GM19452 (cell line): ENCODE measurements around the gene GSG1L2.

Experiments
- ATAC-seq: cut with Tn5 transposase; IDR thresholded peaks from one replicate; pipeline ENCODE4 v1.9.1; 2021; ENCODE audit not compliant: unreplicated experiment

Gene GSG1L2

DNA sequence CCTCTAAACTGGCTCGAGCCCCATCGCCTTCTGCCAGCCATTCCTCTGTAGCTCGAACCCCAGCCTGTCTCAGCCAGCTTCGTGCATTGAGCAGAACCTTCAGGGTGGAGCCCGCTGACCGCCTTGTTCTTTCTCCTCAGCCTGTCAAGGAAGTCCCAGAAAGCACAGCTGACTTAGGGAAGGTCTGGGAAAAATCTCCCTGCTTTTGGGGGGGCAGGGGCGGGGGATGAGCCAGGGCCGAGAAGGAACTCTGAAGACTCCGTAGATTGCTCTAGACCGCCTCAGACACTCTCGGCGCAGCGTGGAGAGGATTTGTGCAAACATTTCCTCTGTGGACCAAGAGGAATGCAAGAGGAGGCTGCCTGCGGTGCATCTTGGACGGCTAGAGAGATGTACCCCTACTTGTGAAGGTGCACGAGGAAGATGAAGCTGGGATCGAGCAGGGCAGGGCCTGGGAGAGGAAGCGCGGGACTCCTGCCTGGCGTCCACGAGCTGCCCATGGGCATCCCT, 3.8 kb upstream of the GSG1L2 start, which contains the start of gene GLP2R:
Gene GLP2R (plus strand): TSS at position 284 of the 510 bp plus-strand sequence. CDS start 140 bp downstream, at position 424.
- no peak for ATAC-seq

DNA sequence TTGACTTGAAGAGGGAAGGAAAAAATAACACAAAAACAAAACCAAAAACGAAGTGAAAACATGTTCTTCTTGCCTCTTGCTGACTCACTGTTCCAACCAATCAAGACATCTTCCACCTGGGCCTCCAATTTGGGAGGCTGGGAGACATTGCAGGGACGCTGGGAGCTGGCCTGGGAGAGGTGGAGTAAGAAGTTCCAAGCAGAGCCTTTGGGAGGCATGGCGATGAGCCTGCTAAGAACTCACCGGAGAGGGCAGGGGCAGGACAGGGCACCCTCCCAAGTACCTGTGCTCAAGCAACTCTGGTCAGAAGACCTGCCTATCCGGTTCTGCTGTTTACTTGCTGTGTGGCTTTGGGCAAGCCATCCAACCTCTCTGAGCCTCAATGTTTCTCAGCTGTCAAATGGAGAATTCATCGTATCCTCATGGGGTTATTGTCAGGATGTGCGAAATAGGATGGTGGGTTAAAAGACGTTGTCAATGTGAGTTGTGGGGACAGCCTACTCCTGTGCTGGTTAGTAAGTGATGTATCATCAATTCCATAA, 3.0 kb upstream of the GSG1L2 start:
- no peak for ATAC-seq

DNA sequence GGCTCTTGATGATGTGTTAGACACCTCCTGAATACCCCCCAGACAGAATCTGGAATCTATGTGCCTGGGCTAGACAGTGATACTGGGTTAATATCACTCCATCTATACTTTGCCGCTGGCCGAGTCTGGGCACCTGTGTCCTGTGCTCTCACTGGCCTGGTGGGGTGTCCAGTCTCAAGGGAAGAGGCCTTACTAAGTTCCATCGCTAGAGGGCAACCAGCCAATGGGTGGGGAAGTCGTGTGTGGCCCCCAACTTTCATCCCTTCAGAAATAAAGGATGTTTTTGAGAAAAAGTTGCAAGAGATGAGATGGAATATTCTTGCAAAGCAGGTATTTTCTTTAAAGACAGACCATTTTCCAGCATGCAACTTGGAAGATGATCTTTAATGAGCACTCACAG, 2.2 kb upstream of the GSG1L2 start:
- no peak for ATAC-seq

DNA sequence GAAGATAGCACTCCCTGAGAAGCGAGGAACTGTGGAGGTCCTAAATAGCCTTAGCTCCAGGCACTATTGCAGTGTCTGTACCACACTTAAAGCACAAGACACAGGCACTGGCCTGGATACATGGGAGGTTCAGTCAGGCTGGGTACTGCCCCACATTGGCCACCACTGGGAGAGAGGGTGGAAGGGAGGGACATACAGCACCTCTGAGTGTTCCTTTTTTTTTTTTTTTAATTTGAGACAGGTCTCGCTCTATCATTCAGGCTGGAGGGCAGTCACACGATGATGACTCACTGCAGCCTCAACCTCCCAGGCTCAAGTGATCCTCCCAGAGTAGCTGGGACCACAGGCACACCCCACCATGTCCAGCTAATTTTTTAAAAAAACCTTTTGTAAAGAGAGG, 1.4 kb downstream of the GSG1L2 start:
- no peak for ATAC-seq

DNA sequence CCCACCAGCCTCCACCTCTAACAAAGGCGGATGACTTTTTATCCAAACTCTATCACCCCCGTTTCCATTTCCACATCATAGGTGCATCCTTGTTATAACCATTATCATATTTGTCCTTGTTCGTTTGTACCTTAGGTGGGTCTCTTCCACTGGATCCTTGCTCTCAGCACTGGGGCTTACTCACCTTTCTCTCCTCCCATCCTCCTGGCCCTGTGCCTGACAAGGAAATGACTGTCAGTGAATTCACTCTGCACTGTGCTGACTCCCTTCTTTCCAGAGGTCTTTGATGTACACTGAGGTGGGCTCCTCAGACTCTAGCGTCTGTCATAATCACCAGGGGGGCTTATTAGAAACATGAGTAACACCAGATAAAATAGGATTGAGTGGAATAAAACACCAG, 3.1 kb downstream of the GSG1L2 start:
- ATAC-seq: no peak

DNA sequence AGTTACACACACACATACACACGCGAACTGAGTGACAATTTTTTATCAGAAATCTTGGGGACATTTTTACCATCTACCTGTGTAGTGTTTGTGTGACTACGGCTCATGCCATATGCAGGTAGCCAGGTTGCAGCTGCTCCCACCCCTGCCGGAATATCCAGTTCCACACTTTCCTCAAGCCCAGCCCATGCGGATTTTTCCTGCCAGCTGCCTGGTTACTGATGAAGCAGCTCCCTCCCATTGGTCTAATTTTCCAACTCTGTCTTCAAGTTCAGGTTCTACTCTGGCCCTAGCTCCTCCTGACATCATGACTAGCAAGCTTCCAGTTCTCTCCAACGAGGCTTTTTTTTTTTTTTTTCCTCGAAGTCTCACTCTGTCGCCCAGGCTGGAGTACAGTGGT, 4.8 kb downstream of the GSG1L2 start:
- no peak for ATAC-seq

DNA sequence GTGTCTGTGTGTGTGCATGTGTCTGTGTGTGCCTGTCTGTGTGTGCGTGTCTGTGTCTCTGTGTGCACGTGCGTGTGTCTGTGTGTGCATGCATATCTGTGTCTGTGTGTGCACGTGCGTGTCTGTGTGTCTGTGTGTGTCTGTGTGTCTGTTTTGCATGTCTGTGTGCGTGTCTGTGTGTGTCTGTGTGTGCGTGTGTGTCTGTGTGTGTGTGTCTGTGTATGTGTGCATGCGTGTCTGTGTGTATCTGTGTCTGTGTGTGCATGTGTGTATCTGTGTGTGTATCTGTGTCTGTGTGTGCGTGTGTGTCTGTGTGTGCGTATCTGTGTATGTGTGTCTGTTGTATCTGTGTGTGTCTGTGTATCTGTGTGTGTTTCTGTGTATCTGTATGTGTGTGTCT, 5.4 kb downstream of the GSG1L2 start:
- no peak for ATAC-seq

DNA sequence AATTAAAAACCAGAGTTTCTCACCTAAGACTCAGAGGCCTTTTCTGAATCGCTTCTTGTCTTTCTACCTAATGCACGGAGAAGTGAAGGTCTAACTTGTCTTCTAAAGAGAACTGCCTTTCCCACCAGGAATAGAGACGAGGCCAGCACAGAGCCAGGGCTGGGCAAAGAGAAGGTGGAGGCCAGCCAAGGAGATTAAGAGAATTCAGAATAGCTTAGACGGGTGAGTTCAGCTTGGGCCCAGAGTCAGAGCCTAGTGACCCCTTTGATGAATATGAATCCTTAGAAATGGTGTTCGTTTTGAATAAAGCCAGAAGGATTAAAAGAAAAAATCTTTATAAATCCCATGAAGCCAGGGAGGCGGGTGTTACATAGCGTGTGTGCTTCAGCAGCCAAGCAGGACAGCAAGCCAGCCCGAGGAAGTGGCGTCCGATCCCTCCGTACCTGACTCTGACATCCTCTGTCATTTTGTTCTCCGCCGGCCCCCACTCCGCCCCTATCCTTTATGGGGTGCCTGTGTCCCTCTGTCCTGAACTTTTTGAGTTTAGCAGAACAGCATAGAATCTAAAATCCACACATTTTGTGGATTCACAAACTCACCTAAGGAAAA, 7.4 kb downstream of the GSG1L2 start:
- no peak for ATAC-seq

DNA sequence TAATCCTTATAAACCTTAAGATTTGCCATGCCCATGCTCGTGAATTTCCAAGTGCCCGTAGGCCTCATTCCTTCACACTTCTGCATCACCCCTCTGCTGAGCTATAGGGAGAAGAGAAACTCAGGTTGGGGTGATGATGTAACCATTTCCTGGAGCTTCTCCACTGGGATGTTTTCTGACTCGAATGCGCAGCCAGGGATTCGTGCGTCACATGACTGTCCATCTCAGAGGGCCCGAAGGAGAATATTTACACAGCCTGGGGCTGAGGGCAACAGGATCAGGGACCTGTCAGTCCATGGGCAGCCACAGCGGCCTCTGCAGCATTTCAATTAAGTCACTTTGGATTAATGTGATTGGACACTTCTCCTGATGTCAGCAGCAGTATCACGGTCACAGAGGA, 8.7 kb downstream of the GSG1L2 start:
- no peak for ATAC-seq

DNA sequence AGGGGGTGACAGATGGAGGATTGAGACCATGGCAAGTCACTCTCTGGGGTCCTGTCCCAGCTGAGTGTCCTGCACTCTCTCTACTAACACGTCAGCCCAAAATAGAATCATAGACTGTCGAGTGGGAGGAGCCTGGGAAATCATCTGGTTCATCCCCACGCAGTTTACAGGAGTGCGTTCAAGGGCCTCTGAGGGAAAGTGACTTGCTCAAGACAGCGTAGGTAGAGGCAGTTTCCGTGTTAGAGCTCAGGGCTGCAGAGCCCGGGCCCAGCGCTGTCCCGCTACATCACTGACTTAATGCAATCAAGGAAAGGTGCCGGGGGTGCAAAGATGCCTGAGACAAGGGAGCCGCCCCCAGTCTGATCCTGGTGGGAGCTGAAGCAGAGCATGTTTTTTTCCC, 10.3 kb downstream of the GSG1L2 start:
- no peak for ATAC-seq

DNA sequence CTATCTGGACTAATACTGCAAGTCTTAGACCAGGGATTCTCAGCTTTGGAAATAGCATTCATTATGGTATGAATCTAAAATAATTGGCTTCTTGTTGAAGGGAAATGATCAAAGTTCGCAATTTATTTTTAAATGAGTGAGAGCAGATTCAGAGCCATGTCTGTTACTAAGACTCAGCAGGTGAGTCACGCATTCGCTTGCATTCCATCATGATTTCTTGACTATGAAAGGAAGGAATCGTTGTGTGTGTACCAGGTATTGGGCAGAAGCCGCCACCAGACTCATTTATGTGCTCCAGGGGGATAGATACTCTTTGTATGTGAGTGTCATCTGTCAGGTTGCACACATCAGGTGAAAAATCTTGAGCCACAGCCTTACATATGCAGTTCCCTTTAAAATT, 10.8 kb downstream of the GSG1L2 start:
- no peak for ATAC-seq

DNA sequence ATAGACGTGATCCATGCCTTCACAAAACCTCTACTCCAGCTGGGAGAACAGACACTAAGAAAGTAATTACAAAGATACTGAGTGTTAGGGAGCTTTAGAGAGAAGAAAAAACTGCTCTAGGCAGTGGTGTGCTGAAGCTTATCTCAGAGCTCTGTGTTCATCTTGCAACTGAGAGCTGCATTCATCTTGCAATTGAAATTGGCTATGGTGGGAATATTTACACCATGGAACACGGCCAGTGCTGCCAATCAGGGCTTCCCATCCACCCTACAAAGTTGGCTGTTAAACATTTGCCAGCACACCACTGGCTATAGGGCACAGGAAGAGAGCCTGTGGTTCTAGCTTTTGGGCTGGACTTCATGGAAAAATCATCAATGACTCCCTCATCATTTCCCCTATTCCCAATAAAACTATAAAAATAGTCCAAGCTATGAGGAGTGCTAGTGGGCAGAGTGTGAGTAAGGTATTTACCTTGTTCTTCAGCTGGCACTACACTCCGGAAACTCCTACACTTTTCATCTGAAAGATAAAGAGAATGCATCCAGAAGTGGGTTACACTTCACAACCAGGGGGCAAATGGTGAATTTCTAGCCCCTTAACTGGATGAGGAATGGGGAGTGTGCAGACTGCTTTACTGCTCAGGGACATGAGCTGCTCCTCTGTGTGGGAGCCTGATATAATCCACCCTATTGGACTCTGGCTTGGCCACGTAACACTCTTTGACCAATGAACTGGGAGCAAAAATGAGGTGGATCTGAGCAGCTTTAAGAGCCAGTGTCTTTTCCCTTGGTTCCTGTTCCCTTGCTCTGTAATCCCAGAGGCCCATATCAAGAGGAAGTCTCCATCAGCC, 11.6 kb downstream of the GSG1L2 start:
- no peak for ATAC-seq

DNA sequence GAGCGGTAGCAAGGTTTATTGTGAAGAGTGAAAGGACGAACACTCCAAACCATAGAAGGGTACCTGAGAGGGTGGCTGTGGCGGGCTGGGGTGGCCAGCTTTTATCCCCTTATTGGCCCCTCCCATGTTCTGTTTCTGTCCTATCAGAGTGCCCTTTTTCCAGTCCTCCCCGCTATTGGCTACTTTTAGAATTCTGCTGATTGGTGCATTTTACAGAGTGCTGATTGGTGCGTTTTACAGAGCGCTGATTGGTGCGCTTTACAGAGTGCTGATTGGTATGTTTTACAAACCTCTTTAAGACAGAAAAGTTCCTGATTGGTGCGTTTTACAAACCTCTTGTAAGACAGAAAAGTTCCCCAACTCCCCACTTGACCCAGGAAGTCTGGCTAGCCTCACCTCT, 12.5 kb downstream of the GSG1L2 start:
- ATAC-seq: no peak

DNA sequence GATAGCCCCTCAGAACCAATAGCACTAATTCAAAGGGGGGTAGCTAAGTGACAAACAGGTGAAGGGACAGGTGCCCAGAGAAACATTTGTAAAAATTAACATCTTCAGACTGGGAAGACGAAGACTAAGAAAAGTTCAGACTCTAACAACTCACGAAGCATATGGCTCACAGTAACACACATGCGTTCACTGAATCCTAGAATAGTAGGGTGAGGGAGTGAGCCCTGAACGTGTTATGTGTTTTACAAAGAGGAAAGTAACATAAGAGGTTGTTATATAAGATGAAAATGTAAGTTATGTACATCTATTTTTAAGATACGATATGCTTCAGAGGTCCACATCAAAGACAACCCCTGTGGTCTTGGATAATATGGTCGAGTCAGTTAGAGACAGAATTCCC, 15.2 kb downstream of the GSG1L2 start:
- ATAC-seq: no peak

DNA sequence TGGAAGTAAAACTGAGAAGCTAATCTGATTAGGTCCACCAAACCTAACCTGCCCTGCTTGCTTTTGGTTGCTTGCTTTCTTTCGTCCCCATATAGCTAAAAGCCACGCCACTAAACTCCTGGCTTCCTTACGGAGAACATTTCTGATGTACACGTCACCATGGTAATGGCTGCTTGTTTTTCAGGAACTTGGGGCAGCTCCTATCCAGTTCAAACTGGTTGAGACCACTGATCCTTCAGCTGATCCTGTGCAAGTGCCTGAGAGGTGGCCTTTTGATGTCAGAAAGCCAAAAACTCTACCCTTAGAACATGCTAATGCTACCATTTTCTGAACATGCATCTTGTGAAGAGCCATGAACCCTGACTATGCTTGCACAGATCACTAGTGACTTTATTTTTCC, 16.1 kb downstream of the GSG1L2 start:
- ATAC-seq: no peak

DNA sequence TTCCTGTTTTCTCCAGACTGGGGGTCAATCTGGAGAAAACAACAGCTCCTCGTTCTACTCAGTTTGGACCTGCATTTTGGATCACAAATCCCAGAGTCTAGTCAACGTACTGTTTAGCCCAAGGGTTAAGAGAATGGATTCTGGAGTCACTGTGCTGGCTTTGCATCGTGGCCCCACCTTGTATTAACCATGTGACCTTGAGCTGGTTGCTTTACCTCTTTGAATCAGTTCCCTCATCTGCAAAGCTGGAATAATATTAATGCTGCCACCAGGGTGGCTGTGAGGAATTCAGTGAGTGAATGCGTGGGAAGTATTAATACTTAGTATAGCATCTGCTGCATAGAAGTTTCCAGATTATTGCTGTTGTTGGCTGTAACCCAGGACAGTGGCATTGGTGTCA, 19.2 kb downstream of the GSG1L2 start:
- ATAC-seq: no peak

DNA sequence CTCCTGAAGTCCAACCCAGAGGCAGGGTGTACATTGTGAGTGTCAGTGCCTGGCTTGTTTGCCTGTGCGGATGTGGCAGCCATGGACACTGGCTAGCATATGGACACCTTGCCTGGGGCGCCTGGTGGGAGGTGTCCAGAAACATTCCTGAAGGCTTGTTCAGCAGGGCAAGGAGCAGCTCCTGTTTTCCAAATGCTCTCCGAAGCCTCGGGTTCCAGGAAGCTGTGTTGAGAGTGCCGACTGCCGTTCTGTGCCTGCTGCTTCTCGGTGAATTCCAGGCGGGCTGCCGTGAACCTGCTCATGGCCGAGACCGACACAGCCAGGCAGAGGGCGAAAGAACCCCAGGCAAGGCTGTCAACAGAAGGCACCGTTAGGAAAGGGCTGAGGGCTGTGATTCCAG, 19.6 kb downstream of the GSG1L2 start:
- no peak for ATAC-seq

DNA sequence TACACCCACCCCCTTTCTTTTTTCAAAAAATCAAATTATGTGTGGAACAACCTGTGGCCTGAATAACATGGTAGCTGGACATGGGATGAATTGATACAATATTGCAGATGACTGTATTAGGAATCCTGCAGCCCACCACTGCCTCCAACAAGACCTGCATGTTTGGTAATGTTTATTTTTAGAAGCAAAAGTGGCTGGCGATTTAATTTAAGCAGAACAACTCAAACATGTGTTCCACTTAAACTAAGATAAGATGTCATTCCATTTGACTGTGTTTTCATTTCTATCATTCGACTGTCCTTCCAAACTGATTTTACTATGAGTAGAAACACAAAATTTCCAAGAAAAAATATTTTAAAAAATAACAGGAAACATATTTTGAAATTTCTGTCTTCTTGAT, 20.4 kb downstream of the GSG1L2 start:
- ATAC-seq: no peak

DNA sequence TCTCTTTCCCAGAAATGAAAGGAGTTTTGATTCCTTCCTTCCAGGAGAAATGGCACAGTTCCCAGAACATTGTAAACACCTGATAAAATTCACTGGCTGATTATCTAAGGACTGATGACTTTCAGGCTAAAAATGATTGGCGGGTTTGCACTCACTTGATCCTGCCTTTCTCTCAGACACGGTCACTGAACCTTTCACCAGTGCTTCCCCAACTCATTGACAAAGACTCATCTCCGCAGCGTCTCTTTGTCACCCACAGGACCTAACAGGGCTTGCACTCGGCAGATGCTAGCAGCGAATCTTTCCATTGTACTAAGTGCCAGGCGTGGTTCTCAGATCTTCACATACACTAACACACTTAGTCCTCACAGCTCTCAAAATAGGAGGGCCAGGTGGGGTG, 23.2 kb downstream of the GSG1L2 start:
- ATAC-seq: no peak

DNA sequence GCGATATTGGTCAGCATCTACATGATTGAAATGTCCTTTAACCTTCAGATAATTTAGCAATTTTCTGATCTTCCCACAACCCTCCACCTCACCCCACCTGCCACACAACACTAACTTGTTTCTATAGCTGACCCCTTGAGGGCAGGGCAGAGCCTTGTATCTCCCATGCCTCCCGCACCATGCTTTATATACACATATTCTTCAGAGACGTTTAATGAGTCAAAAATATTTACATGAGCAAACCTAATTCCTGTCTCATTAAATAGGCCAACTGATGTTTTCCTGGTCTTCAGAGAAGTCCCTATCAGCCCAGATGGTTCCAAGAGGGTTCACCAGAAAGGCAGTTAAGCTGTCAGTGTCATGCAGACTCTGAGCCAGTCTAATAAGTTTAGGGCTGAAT, 23.9 kb downstream of the GSG1L2 start:
- ATAC-seq: no peak

DNA sequence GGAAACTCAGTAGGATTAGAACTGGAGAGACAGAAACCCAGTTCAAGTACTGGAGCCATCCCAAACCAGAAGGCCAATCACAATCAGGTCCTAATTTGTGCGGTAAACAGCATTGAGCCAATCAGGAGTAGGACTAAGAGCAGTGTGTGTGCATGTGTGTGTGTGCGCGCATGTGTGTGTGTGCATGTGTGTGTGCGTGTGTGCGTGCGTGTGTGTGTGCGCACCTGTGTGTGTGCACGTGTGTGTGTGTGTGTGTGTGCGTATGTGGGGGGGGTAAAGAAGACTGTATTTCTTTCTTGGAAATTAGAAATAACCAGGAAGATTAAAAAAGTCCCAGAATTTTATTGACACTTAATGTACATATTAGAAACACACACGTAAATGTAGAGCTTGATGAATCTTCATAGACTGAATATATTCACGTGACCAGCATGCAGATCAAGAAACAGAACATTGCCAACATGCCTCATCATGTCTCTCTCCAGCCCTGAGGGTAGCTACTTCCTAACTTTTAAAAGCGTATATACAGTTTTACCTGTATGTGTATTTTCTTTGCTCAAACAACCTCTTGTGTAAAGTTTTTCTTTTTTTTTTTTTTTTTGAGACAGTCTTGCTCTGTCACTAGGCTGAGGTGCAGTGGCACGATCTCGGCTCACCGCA, 29.6 kb downstream of the GSG1L2 start:
- no peak for ATAC-seq
